IMR-90 (cell line): ENCODE results near the gene CTAG2. TPM values are rescaled to one million over a fixed set of nuclear protein-coding genes. Genes with fewer than 3 reads are reported as not detected.

Source experiments
- ATAC-seq: fragments of 200-7000 bp; cut with Tn5 transposase; 2 replicates; pipeline ENCODE4 v1.9.1; 2020; ENCODE audit warnings: low read depth, mild to moderate bottlenecking, moderate library complexity
- BruUV-seq: library from RNA; stranded (reverse); fragments of 400-500 nt; replicated peaks from 2 replicates; lab custom pipeline; 2021; lab: Mats Ljungman, UMichigan
- CTCF ChIA-PET: fragments of 300-600 bp; formaldehyde crosslinking; extraction: SDS; loops from one replicate; lab custom pipeline; 2021; ENCODE audit warnings: antibody characterized with exemption; lab: Yijun Ruan, JAX
- POLR2A ChIA-PET: fragments of 300-600 bp; sonication (Branson Sonifier 250); formaldehyde crosslinking; loops from one replicate; lab custom pipeline; 2022; ENCODE audit warnings: antibody characterized with exemption; ENCODE audit not compliant: unreplicated experiment; lab: Charles Lee
- DNase-seq: peaks from one replicate; pipeline ENCODE4 v3.0.0; 2013
- H2AFZ ChIP-seq: replicated peaks from 2 replicates; pipeline ENCODE3; 2013; ENCODE audit warnings: low read length, mild to moderate bottlenecking; ENCODE audit not compliant: poor library complexity
- H2AK5ac ChIP-seq: 2 replicates; pipeline ENCODE4 v1.6.1; 2013; ENCODE audit warnings: low read depth, low read length, inconsistent platforms
- H2AK9ac ChIP-seq: replicated peaks from 2 replicates; pipeline ENCODE3; 2013; ENCODE audit warnings: mild to moderate bottlenecking, low read depth, low read length, moderate library complexity; ENCODE audit not compliant: poor library complexity
- H2BK120ac ChIP-seq: 2 replicates; pipeline ENCODE4 v1.6.1; 2013; ENCODE audit warnings: low read depth, low read length, inconsistent platforms
- H2BK15ac ChIP-seq: 3 replicates; pipeline ENCODE4 v1.6.1; 2013; ENCODE audit warnings: low read depth, low read length, inconsistent platforms
- H2BK20ac ChIP-seq: 2 replicates; pipeline ENCODE4 v1.6.1; 2013; ENCODE audit warnings: low read depth, mild to moderate bottlenecking, inconsistent platforms, low read length, moderate library complexity
- H2BK5ac ChIP-seq: 2 replicates; pipeline ENCODE4 v1.6.1; 2013; ENCODE audit warnings: mild to moderate bottlenecking, low read depth, low read length, inconsistent platforms; ENCODE audit not compliant: poor library complexity, severe bottlenecking
- H3K14ac ChIP-seq: replicated peaks from 2 replicates; pipeline ENCODE4 v1.6.1; 2013; ENCODE audit warnings: low read depth, low read length, inconsistent platforms
- H3K18ac ChIP-seq: 2 replicates; pipeline ENCODE4 v1.6.1; 2013; ENCODE audit warnings: low read depth, low read length, control low read depth
- H3K23ac ChIP-seq: 2 replicates; pipeline ENCODE4 v1.6.1; 2013; ENCODE audit warnings: low read depth, low read length, inconsistent platforms
- H3K27ac ChIP-seq: 2 replicates; pipeline ENCODE4 v1.5.1; 2013; ENCODE audit warnings: mild to moderate bottlenecking, control low read depth, low read length; ENCODE audit not compliant: insufficient read depth
- H3K27me3 ChIP-seq: 2 replicates; pipeline ENCODE4 v1.6.1; 2013; ENCODE audit warnings: low read length; ENCODE audit not compliant: control insufficient read depth, insufficient read depth
- H3K36me3 ChIP-seq: 2 replicates; pipeline ENCODE4 v1.6.1; 2013; ENCODE audit warnings: low read length, mixed read lengths; ENCODE audit not compliant: control insufficient read depth, insufficient read depth
- H3K4ac ChIP-seq: 2 replicates; pipeline ENCODE4 v1.6.1; 2013; ENCODE audit warnings: low read depth, low read length, inconsistent platforms
- H3K4me1 ChIP-seq: 2 replicates; pipeline ENCODE4 v1.6.1; 2013; ENCODE audit warnings: low read length, mixed read lengths; ENCODE audit not compliant: control insufficient read depth, insufficient read depth
- H3K4me2 ChIP-seq: 2 replicates; pipeline ENCODE4 v1.6.1; 2013; ENCODE audit warnings: low read depth, mild to moderate bottlenecking, control low read depth, low read length, moderate library complexity
- H3K4me3 ChIP-seq: 2 replicates; pipeline ENCODE4 v1.5.1; 2013; ENCODE audit warnings: low read depth, mild to moderate bottlenecking, control low read depth, low read length, moderate library complexity; ENCODE audit not compliant: insufficient read depth
- H3K56ac ChIP-seq: 2 replicates; pipeline ENCODE4 v1.6.1; 2013; ENCODE audit warnings: low read length, inconsistent platforms; ENCODE audit not compliant: insufficient read depth; ENCODE audit errors: extremely low read depth
- H3K79me1 ChIP-seq, 2 experiments: 2 replicates each; pipeline ENCODE4 v1.6.1; 2013; ENCODE audit warnings: low read length in 2 of 2, inconsistent platforms in 1 of 2, low read depth in 1 of 2
- H3K9ac ChIP-seq: 2 replicates; pipeline ENCODE4 v1.6.1; 2013; ENCODE audit warnings: low read depth, low read length, control low read depth
- H3K9me1 ChIP-seq: 2 replicates; pipeline ENCODE4 v1.6.1; 2013; ENCODE audit warnings: low read length, inconsistent platforms; ENCODE audit not compliant: insufficient read depth
- H3K9me3 ChIP-seq: 2 replicates; pipeline ENCODE4 v1.6.1; 2013; ENCODE audit warnings: low read length; ENCODE audit not compliant: control insufficient read depth, insufficient read depth
- H4K20me1 ChIP-seq: 2 replicates; pipeline ENCODE4 v1.6.1; 2013; ENCODE audit warnings: low read length, inconsistent platforms; ENCODE audit not compliant: insufficient read depth
- H4K5ac ChIP-seq: 2 replicates; pipeline ENCODE4 v1.6.1; 2013; ENCODE audit warnings: mild to moderate bottlenecking, low read depth, low read length, control low read depth
- H4K8ac ChIP-seq, 2 experiments: 2 replicates each; pipeline ENCODE4 v1.6.1; 2013; ENCODE audit warnings: low read depth in 2 of 2, low read length in 2 of 2, control low read depth in 1 of 2, inconsistent platforms in 1 of 2
- H4K91ac ChIP-seq: 2 replicates; pipeline ENCODE4 v1.6.1; 2013; ENCODE audit warnings: low read depth, low read length, inconsistent platforms; ENCODE audit not compliant: insufficient read depth
- MAFK ChIP-seq: IDR thresholded peaks from 2 replicates; pipeline ENCODE4 v1.6.1; 2012; ENCODE audit warnings: low read depth, low read length, improper control_type of control experiment
- MAZ ChIP-seq: IDR thresholded peaks from 2 replicates; pipeline ENCODE4 v1.6.1; 2012; ENCODE audit warnings: low read depth, mild to moderate bottlenecking, low read length, improper control_type of control experiment, moderate library complexity, borderline replicate concordance
- NFE2L2 ChIP-seq: fragments of 150-350 bp; IDR thresholded peaks from 2 replicates; pipeline ENCODE4 v1.6.1; 2016; ENCODE audit warnings: low read depth, mild to moderate bottlenecking, low read length
- POLR2A ChIP-seq: IDR thresholded peaks from 2 replicates; pipeline ENCODE4 v1.6.1; 2012; ENCODE audit warnings: mild to moderate bottlenecking, low read depth, low read length
- RAD21 ChIP-seq: IDR thresholded peaks from 2 replicates; pipeline ENCODE4 v1.6.1; 2012; ENCODE audit warnings: low read length, improper control_type of control experiment
- RCOR1 ChIP-seq: IDR thresholded peaks from 2 replicates; pipeline ENCODE4 v1.6.1; 2012; ENCODE audit warnings: mild to moderate bottlenecking, low read length, improper control_type of control experiment; ENCODE audit not compliant: insufficient replicate concordance
- WGBS, 2 experiments: methylation state at CpG; one replicate each; pipeline versions ENCODE4 v1.1.5 to v1.1.7; 2013; ENCODE audit warnings: missing lambda C conversion rate in 2 of 2; ENCODE audit not compliant: insufficient read length in 1 of 2; ENCODE audit errors: extremely low coverage in 2 of 2; 5-methylcytosine and 5-hydroxymethylcytosine counted together
- dilution Hi-C: fragments of 300-500 bp; cut with HindIII; formaldehyde crosslinking; loops from one replicate; pipeline ENCODE4 v1.14.3; 2018; ENCODE audit warnings: low sequenced_read_pairs; ENCODE audit not compliant: unreplicated experiment
- in situ Hi-C: fragments of 300-500 bp; cut with MboI; formaldehyde crosslinking; loops from 3 replicates; pipeline ENCODE4 v1.14.3; 2019; ENCODE audit warnings: low sequenced_read_pairs, inconsistent platforms, mixed read lengths
- intact Hi-C: fragments of 100-400 bp; cut with micrococcal nuclease; formaldehyde crosslinking; loops from 2 replicates; pipeline ENCODE4 v1.10.0; 2022
- polyA plus RNA-seq, 3 experiments: library from polyadenylated mRNA; depleted of rRNA; stranded (reverse); fragments of >200 nt; gene quantifications; 2 replicates each; pipeline ENCODE4 v1.2.3, GENCODE V29; 2012; ENCODE audit warnings: low replicate concordance in 1 of 3
- total RNA-seq: library from RNA; depleted of rRNA; stranded (reverse); fragments of >200 nt; gene quantifications from 2 replicates; pipeline ENCODE4 v1.2.3, GENCODE V29; 2012

The CTAG2 gene
- total and polyA plus RNA-seq, 2 of the 4 experiments (the other 2 are of a cell fraction): 27.1 to 42.5 TPM

DNA sequence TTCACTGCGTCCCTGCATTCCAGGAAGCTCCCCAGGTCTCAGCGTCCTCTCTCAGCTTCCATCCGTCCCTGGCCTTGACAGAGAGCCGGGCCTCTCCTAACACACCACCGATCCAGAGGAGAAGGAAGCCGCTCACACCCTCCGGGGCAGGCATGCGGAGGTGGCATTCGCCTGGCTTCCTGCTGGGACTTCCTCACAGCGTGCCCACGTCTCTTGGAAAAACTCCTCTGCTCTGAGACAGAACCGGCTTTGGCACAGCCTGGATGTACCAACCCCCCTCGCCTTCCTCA, 3.2 kb downstream of the CTAG2 start:
- H3K4me3 ChIP-seq: no peak overlapping the region
- H3K14ac ChIP-seq: no peak overlapping the region
- dilution Hi-C loops: no loop called here
- H2BK5ac ChIP-seq: no peak overlapping the region
- intact Hi-C loops: no loop called here
- no peak overlapping the region for H2AFZ ChIP-seq
- TF ChIP-seq RAD21 (no peak), RCOR1 (no peak), NFE2L2 (no peak), MAZ (no peak), POLR2A (no peak), MAFK (no peak)
- H3K79me1 ChIP-seq: no peaks in the 10 kb centered on the region
- H4K91ac ChIP-seq: no peak overlapping the region
- POLR2A ChIA-PET: no interaction called here
- H3K36me3 ChIP-seq: no peaks in the 10 kb centered on the region
- H3K9me1 ChIP-seq: no peaks in the 10 kb centered on the region
- DNase-seq (no peak), ATAC-seq (no peak)
- H3K4me2 ChIP-seq: no peak overlapping the region
- H3K9me3 ChIP-seq: no peaks in the 10 kb centered on the region; the same call in 1 of the 2 replicates
- CTCF ChIA-PET: no interaction called here
- no peaks in the 10 kb centered on the region for H4K20me1 ChIP-seq
- H4K5ac ChIP-seq: no peak overlapping the region
- no peaks in the 10 kb centered on the region for H3K4me1 ChIP-seq
- H3K23ac ChIP-seq: no peak overlapping the region
- no peak overlapping the region for H2AK9ac ChIP-seq
- H3K18ac ChIP-seq: no peak overlapping the region
- no peak overlapping the region for H3K27ac ChIP-seq
- no peak overlapping the region for H3K56ac ChIP-seq
- no peak overlapping the region for H2BK20ac ChIP-seq
- H4K8ac ChIP-seq: no peak overlapping the region
- no CpG with 5 or more reads among the region's 13 CpGs for WGBS, 2 experiments
- H3K27me3 ChIP-seq: no peaks in the 10 kb centered on the region
- no peak overlapping the region for H2BK120ac ChIP-seq
- no TSS peak for BruUV-seq
- H2BK15ac ChIP-seq: no peak overlapping the region
- no peak overlapping the region for H2AK5ac ChIP-seq
- in situ Hi-C loops: no loop called here
- no peak overlapping the region for H3K9ac ChIP-seq
- no peak overlapping the region for H3K4ac ChIP-seq
